Measurements from ENCODE around the gene ZNF280A.
"Not testable (repeated sequence)": the region's sequence is repeated elsewhere in the genome, so short reads cannot be mapped to it uniquely, and the experiment has no call there.

Gene ZNF280A

GRCh38 chr22:22510833-22511232 is 9.2 kb downstream of the ZNF280A start:
- not testable (repeated sequence) for DNase-seq

GRCh38 chr22:22509912-22510311 is 10.2 kb downstream of the ZNF280A start:
- not testable (repeated sequence) for DNase-seq

- DNase-seq = peak; percentile 92
These were observed 11.5 kb downstream of the ZNF280A start, which contains the start of gene ZNF280B for GRCh38 chr22:22508274-22509176. TSS of gene ZNF280B (minus strand) at chr22:22508742. CDS start at chr22:22489398, 19,344 bp downstream.

GRCh38 chr22:22507743-22508273 is 12.3 kb downstream of the ZNF280A start:
- DNase-seq = no peak

- DNase-seq = no peak
These were observed 13.3 kb downstream of the ZNF280A start for GRCh38 chr22:22506736-22507135.

GRCh38 chr22:22498267-22498666 is 21.8 kb downstream of the ZNF280A start:
- DNase-seq = no peak

- not testable (repeated sequence) for DNase-seq
These were observed 28.5 kb downstream of the ZNF280A start for GRCh38 chr22:22491589-22491988.

GRCh38 chr22:22488736-22489135 is 31.3 kb downstream of the ZNF280A start:
- no peak for DNase-seq

- DNase-seq = no peak
These were observed 32.0 kb downstream of the ZNF280A start for GRCh38 chr22:22487869-22488597.

- no peak for DNase-seq
These were observed 33.0 kb downstream of the ZNF280A start for GRCh38 chr22:22487059-22487458.

- DNase-seq = no peak
These were observed 33.8 kb downstream of the ZNF280A start for GRCh38 chr22:22486132-22486899.

- no peak for DNase-seq
These were observed 34.5 kb downstream of the ZNF280A start for GRCh38 chr22:22485524-22485923.

- DNase-seq = no peak
These were observed 36.0 kb downstream of the ZNF280A start for GRCh38 chr22:22484023-22484422.

- DNase-seq = no peak
These were observed 39.1 kb downstream of the ZNF280A start for GRCh38 chr22:22480940-22481339.

- DNase-seq = no peak
These were observed 40.0 kb downstream of the ZNF280A start for GRCh38 chr22:22479999-22480532.

GRCh38 chr22:22479116-22479515 is 41.0 kb downstream of the ZNF280A start:
- DNase-seq = no peak

GRCh38 chr22:22478470-22478869 is 41.6 kb downstream of the ZNF280A start:
- DNase-seq = no peak

GRCh38 chr22:22474733-22475132 is 45.3 kb downstream of the ZNF280A start:
- DNase-seq = no peak

GRCh38 chr22:22471104-22471503 is 49.0 kb downstream of the ZNF280A start:
- DNase-seq = not testable (repeated sequence)

- DNase-seq = no peak
These were observed 50.5 kb downstream of the ZNF280A start for GRCh38 chr22:22469527-22469926.

GRCh38 chr22:22468794-22469469 is 51.1 kb downstream of the ZNF280A start:
- DNase-seq = not testable (repeated sequence)

GRCh38 chr22:22467112-22467511 is 53.0 kb downstream of the ZNF280A start:
- DNase-seq = no peak
